Fibroblast of mammary gland (primary cell): ENCODE data around the gene MAPRE3.

Source experiments
- DNase-seq: peaks from one replicate; pipeline ENCODE4 v3.0.0-alpha.2; 2010; ENCODE audit warnings: low read depth
- H3K4me3 ChIP-seq: 2 replicates; pipeline ENCODE4 v1.5.1; 2011; ENCODE audit warnings: low read depth, mild to moderate bottlenecking, low read length, moderate library complexity; ENCODE audit not compliant: control insufficient read depth
- CTCF ChIP-seq: conservative IDR thresholded peaks from 2 replicates; pipeline ENCODE4 v1.5.1; 2011; ENCODE audit warnings: low read depth, low read length, inconsistent platforms; ENCODE audit not compliant: control insufficient read depth, insufficient read depth

Gene MAPRE3

GRCh38 chr2:26993768-26994167 is 23.3 kb downstream of the MAPRE3 start:
- TF ChIP-seq CTCF = no peak
- DNase-seq = no peak
- H3K4me3 ChIP-seq = no peak overlapping the region

DNA sequence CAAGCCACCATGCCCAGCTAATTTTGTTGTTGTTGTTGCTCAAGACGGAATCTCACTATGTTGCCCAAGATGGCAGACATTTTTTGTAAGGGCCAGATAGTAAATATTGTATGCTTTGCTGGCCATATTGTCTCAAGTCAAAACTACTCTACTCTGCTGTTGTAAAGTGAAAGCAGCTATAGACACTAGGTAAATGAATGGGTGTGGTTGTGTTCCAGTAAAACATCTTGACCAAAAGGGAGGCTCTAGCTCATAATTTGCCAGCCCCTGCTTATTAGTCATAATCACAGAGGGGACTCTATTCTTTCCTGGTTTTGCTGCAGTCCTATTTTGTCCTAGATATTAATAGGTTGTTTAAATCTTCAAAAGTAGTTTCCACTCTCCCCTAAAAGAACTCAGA is 24.5 kb downstream of the MAPRE3 start:
- no peak for DNase-seq
- TF ChIP-seq CTCF = no peak
- H3K4me3 ChIP-seq = no peak overlapping the region

DNA sequence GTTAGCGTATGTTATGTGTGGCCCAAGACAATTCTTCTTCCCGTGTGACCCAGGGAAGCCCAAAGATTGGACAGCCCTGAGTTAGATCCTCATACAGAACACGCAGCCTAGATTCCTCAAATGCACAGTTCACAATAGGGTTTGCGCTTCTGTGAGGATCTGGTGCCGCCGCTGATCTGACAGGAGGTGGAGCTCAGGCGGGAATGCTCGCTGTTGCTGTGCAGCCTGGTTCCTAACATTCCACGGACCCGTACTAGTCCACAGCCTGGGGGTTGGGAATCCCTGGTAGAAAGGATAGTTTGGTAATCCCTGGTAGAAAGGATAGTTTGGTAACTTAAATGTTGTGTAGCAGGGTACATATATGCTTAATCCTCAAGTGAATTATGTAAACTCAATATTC is 27.0 kb downstream of the MAPRE3 start:
- no peak for DNase-seq
- no peak for TF ChIP-seq CTCF

GRCh38 chr2:26998323-26998722 is 27.9 kb downstream of the MAPRE3 start:
- H3K4me3 ChIP-seq = no peak overlapping the region
- DNase-seq = no peak
- no peak for TF ChIP-seq CTCF

More for the DNA sequence above, 27.0 kb downstream of the MAPRE3 start:
- H3K4me3 ChIP-seq = no peak overlapping the region

DNA sequence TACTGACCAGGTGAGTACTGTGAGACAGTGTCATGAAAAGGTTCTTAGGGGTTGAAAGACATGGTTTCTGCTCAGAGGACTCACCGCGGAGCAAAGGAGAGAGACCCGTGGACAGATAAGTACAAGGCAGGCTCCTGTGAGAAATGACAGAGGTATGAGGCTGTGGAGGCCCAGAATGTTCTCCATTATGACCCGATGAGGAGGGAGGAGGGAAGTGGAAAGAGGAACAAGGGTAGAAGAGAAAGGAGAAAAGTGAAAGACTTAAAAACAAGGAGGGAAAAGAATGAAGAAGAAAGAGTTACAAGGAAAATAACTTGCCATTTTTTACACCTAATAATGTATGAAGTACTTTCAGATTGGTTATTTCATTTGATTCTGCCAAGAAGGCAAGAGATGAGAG is 29.8 kb downstream of the MAPRE3 start:
- DNase-seq = no peak
- no peak overlapping the region for H3K4me3 ChIP-seq
- no peak for TF ChIP-seq CTCF

- TF ChIP-seq CTCF = no peak
- DNase-seq = no peak
- no peak overlapping the region for H3K4me3 ChIP-seq
These were observed 30.6 kb downstream of the MAPRE3 start for GRCh38 chr2:27000995-27001394.

GRCh38 chr2:27001950-27002349 is 31.5 kb downstream of the MAPRE3 start:
- no peak for TF ChIP-seq CTCF
- no peak for DNase-seq
- no peak overlapping the region for H3K4me3 ChIP-seq
